Inflammatory macrophage treated with lipopolysaccharide for 4 hours (primary cell): Measurements from ENCODE around the gene CFC1B.
"Not testable (repeated sequence)": the region's sequence is repeated elsewhere in the genome, so short reads cannot be mapped to it uniquely, and the experiment has no call there.

Experiments used
- DNase-seq: peaks from one replicate; pipeline ENCODE4 v3.0.0-alpha.2; 2020

The CFC1B gene

DNA sequence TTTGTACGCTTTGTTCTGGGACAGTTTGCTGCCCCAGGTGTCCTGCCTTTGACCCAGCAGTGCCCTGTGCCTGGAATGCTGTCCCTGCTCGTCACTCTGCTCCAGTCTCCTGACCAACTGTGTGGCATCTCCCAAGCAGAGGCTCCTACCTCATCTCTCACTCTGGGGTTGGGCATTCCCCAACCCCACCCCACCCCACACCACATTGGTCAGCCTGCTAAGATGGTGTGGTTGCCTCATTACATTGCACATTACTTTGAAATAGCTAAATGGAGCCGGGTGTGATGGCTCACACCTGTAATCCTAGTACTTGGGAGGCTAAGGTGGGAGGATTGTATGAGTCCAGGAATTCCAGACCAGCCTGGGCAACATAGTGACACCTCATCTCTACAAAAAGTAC is 50.9 kb downstream of the CFC1B start:
- not testable (repeated sequence) for DNase-seq

DNA sequence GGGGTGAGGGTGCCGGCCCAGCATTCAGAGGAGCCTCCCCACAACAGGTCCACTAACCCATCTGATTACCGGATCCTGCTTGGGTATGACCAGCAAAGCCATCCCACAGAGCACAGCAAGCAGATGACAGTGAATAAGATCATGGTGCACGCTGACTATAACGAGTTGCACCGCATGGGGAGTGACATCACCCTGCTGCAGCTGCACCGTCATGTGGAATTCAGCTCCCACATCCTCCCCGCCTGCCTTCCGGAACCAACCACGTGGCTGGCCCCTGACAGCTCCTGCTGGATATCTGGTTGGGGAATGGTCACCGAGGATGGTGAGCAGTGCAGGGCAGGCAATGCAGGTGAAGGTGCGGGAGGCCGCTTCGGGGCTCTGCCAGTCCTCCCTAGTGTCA is 53.2 kb downstream of the CFC1B start:
- not testable (repeated sequence) for DNase-seq

DNA sequence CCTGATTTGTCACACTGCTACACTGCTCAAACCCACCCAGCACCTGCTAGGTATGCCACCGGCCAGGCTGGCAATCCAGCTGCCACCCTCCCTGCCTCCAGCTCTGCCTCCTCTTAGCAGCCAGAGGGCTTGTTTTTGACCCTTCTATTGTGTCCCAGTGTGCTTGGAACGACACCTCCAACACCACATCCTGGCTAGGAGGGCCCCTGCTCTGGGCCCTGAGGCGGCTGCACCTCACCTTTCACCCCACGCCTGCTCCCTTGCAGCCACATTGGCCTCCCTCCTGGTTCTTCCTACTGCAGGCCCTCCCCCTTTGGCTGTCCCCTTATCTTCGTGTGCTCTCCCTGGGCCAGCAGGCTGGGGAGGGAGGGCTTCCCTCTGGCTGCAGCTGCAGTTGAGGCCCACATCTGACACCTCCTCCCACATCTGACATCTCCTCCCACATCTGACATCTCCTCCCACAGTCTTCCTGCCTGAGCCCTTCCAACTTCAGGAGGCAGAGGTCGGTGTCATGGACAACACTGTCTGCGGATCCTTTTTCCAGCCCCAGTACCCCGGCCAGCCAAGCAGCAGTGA is 55.3 kb downstream of the CFC1B start:
- DNase-seq = not testable (repeated sequence)

DNA sequence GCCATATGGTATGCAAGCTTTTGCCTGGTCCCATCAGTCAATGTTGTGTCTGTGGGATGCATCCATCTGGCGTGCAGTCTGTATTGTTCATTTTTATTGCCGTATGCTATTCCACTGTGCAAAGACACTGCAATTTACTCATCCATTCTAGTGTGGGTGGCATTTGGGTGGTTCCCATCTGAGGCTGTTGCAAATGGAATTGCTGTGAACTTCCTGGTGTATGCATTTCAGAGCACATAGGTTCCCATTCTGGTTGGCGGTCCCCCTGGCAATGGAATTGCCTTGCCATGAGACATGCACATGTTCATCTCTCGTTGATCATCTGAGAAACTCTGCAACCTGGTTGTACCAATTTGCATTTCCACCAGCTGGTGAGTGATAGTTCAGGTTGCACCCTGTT is 56.5 kb downstream of the CFC1B start:
- DNase-seq = not testable (repeated sequence)
